Left ventricle myocardium inferior (tissue), 1 donor: ENCODE measurements around the gene ZNF669. TPM values are rescaled to one million over a fixed set of nuclear protein-coding genes. Genes with fewer than 3 reads are reported as not detected.
"Not testable (repeated sequence)": the region's sequence is repeated elsewhere in the genome, so short reads cannot be mapped to it uniquely, and the experiment has no call there.

Experiments used
- DNase-seq: peaks from one replicate; pipeline ENCODE4 v3.0.0-alpha.2; 2020
- H3K27ac ChIP-seq: fragments of 200-600 bp; replicated peaks from 2 replicates; pipeline ENCODE4 v1.8.0; 2021
- H3K27me3 ChIP-seq: fragments of 200-600 bp; 2 replicates; pipeline ENCODE4 v1.8.0; 2021; ENCODE audit warnings: low read depth
- H3K36me3 ChIP-seq: fragments of 200-600 bp; 2 replicates; pipeline ENCODE4 v1.8.0; 2021
- H3K4me1 ChIP-seq: fragments of 200-600 bp; 2 replicates; pipeline ENCODE4 v1.8.0; 2021
- H3K4me3 ChIP-seq: fragments of 200-600 bp; 2 replicates; pipeline ENCODE4 v1.8.0; 2021; ENCODE audit warnings: mild to moderate bottlenecking, moderate library complexity
- H3K9me3 ChIP-seq: fragments of 200-600 bp; replicated peaks from 2 replicates; pipeline ENCODE4 v1.8.0; 2021
- CTCF ChIP-seq: fragments of 200-600 bp; IDR thresholded peaks from 2 replicates; pipeline ENCODE4 v1.8.0; 2021; ENCODE audit warnings: antibody characterized with exemption, mild to moderate bottlenecking, borderline replicate concordance
- intact Hi-C: fragments of 100-400 bp; cut with micrococcal nuclease; formaldehyde crosslinking; loops from one replicate; pipeline ENCODE4 v1.11.0; 2022
- total RNA-seq: library from RNA; stranded (reverse); fragmentation: NEBNext Ultra II Directional; extraction: Animal tissue kit (Norgen Biotek cat#: 25700); gene quantifications from one replicate; pipeline ENCODE4 v1.2.1, GENCODE V29; 2021
- donor health status: DM: no; HTN: yes; CAD: no; lungs with severe emphysema.

Gene ZNF669
- total RNA-seq, 1 donor from 2014 or later: 3.2 TPM

GRCh38 chr1:247131236-247131635 lies 27.1 kb upstream of the ZNF669 start:
- TF ChIP-seq CTCF: no peak
- Histone ChIP-seq H3K36me3 (peaks cover 32% of the 10 kb centered on the region), H3K27me3 (no peaks in the 10 kb centered on the region), H3K9me3 (peaks cover 65% of the 10 kb centered on the region), H3K27ac (no peak overlapping the region), H3K4me3 (no peak overlapping the region), H3K4me1 (peaks cover 4% of the 10 kb centered on the region)
- intact Hi-C loops: no loop called here
- DNase-seq: no peak

GRCh38 chr1:247127519-247128282 lies 23.5 kb upstream of the ZNF669 start:
- DNase-seq: not testable (repeated sequence)

GRCh38 chr1:247126601-247127000 lies 22.4 kb upstream of the ZNF669 start:
- DNase-seq, H3K4me1 ChIP-seq, H3K27ac ChIP-seq, H3K4me3 ChIP-seq, intact Hi-C loops, H3K27me3 ChIP-seq: not testable (repeated sequence)
- Histone ChIP-seq H3K9me3 (peaks cover 21% of the 10 kb centered on the region), H3K36me3 (peaks cover 15% of the 10 kb centered on the region)

More at GRCh38 chr1:247127519-247128282, 23.5 kb upstream of the ZNF669 start:
- peaks cover 30% of the 10 kb centered on the region for H3K9me3 ChIP-seq
- H3K4me1 ChIP-seq, H3K27ac ChIP-seq, H3K27me3 ChIP-seq, intact Hi-C loops: not testable (repeated sequence)
- H3K4me3 ChIP-seq: peak overlapping the region; percentile 25
- H3K36me3 ChIP-seq: peaks cover 19% of the 10 kb centered on the region

- not testable (repeated sequence) for H3K4me3 ChIP-seq, DNase-seq
Observed at GRCh38 chr1:247126166-247126565, 22.0 kb upstream of the ZNF669 start.

GRCh38 chr1:247121382-247121781 lies 17.2 kb upstream of the ZNF669 start:
- intact Hi-C loops: no loop called here
- H3K27ac ChIP-seq: no peak overlapping the region
- H3K36me3 ChIP-seq: no peaks in the 10 kb centered on the region
- H3K4me3 ChIP-seq: no peak overlapping the region
- DNase-seq: no peak
- no peaks in the 10 kb centered on the region for H3K27me3 ChIP-seq
- no peak for TF ChIP-seq CTCF
- no peaks in the 10 kb centered on the region for H3K4me1 ChIP-seq
- peaks cover 2% of the 10 kb centered on the region for H3K9me3 ChIP-seq

More at GRCh38 chr1:247126166-247126565, 22.0 kb upstream of the ZNF669 start:
- H3K27ac ChIP-seq, H3K27me3 ChIP-seq, H3K4me1 ChIP-seq, intact Hi-C loops: not testable (repeated sequence)
- peaks cover 11% of the 10 kb centered on the region for H3K36me3 ChIP-seq
- peaks cover 17% of the 10 kb centered on the region for H3K9me3 ChIP-seq

- DNase-seq, H3K36me3 ChIP-seq, H3K27ac ChIP-seq, H3K27me3 ChIP-seq, H3K9me3 ChIP-seq, intact Hi-C loops, H3K4me1 ChIP-seq, H3K4me3 ChIP-seq: not testable (repeated sequence)
Observed at GRCh38 chr1:247120408-247120668, 16.2 kb upstream of the ZNF669 start.

GRCh38 chr1:247119600-247120407 lies 15.6 kb upstream of the ZNF669 start:
- intact Hi-C loops: no loop called here
- no peak for TF ChIP-seq CTCF
- Histone ChIP-seq H3K4me1 (no peaks in the 10 kb centered on the region), H3K9me3 (peaks cover 2% of the 10 kb centered on the region), H3K27ac (no peak overlapping the region), H3K27me3 (no peaks in the 10 kb centered on the region), H3K4me3 (no peak overlapping the region), H3K36me3 (no peaks in the 10 kb centered on the region)
- no peak for DNase-seq
